ENCODE results near the gene CSNK1D.

CSNK1D gene

GRCh38 chr17:82303944-82304808 lies 30.7 kb upstream of the CSNK1D start:
- ChIA-PET CTCF (interaction anchor here (0.5 to 1.7 kb wide), 4 partner anchors 10 to 112 kb away, joined by 3 to 4 read pairs (median 4); no protein-coding TSS in a partner anchor), POLR2A (interaction anchor here (0.8 to 3.3 kb wide), 3 partner anchors 12 to 31 kb away, joined by 3 to 14 read pairs (median 3); no protein-coding TSS in a partner anchor)
- TF ChIP-seq ZBTB21 (tag by site-specific recombination; IDR thresholded peaks at IDR 0.05), result no peak
- TF ChIP-seq PATZ1 (tag by site-specific recombination; IDR thresholded peaks at IDR 0.05), result peak; percentile 18; the same call in 1 of the 2 replicates
- TF ChIP-seq ZNF398 (tag by site-specific recombination; IDR thresholded peaks at IDR 0.05), result 0 out of 2 replicates have a peak, but pooled peaks have one; percentile 16
- no peak for TF ChIP-seq ZNF571 (tag by site-specific recombination; IDR thresholded peaks at IDR 0.05)
- no peaks in the 10 kb centered on the region; the same call in 1 of the 2 replicates for H3K4me1 ChIP-seq (ENCODE audit: control insufficient read depth, insufficient read depth, low read length)
- no peaks in the 10 kb centered on the region for H3K36me3 ChIP-seq (ENCODE audit: control insufficient read depth in 2 of 2, insufficient read depth in 1 of 2, low read length in 2 of 2)
- no peak overlapping the region for H3K27ac ChIP-seq (ENCODE audit: extremely low read depth, low read depth, low read length)
- no peak overlapping the region for H3K4me3 ChIP-seq (ENCODE audit: low read depth, low read length)
- no peaks in the 10 kb centered on the region for H3K9me3 ChIP-seq (ENCODE audit: control insufficient read depth, insufficient read depth, low read depth, low read length)

- ChIA-PET CTCF (interaction anchor here (0.5 to 1.7 kb wide), 8 partner anchors 10 to 122 kb away, joined by 3 to 4 read pairs (median 3); no protein-coding TSS in a partner anchor), POLR2A (interaction anchor here (0.5 to 3.3 kb wide), 4 partner anchors 11 to 373 kb away, joined by 3 to 14 read pairs (median 4); no protein-coding TSS in a partner anchor)
- TF ChIP-seq PRDM1 (tag by site-specific recombination; IDR thresholded peaks at IDR 0.05) (no peak), ZFHX2 (tag by site-specific recombination; conservative IDR thresholded peaks at IDR 0.05) (peak; percentile 35; the same call in 1 of the 2 replicates), ZNF157 (tag by site-specific recombination; IDR thresholded peaks at IDR 0.05) (no peak)
Measured at GRCh38 chr17:82302991-82303943, 29.8 kb upstream of the CSNK1D start.

GRCh38 chr17:82302568-82302963 lies 29.1 kb upstream of the CSNK1D start:
- H3K9me3 ChIP-seq (ENCODE audit: control insufficient read depth, insufficient read depth, low read depth, low read length), result no peaks in the 10 kb centered on the region
- H3K4me3 ChIP-seq (ENCODE audit: low read depth, low read length), result no peak overlapping the region
- H3K4me1 ChIP-seq (ENCODE audit: control insufficient read depth, insufficient read depth, low read length), result peaks cover 7% of the 10 kb centered on the region
- no peak overlapping the region for H3K27ac ChIP-seq (ENCODE audit: extremely low read depth, low read depth, low read length)
- H3K36me3 ChIP-seq (ENCODE audit: control insufficient read depth in 2 of 2, insufficient read depth in 1 of 2, low read length in 2 of 2), result no peaks in the 10 kb centered on the region
- TF ChIP-seq ZNF433 (tag by site-specific recombination; IDR thresholded peaks at IDR 0.05; ENCODE audit: low read depth) (no peak), ZNF157 (tag by site-specific recombination; IDR thresholded peaks at IDR 0.05) (no peak), ZNF140 (tag by site-specific recombination; IDR thresholded peaks at IDR 0.05) (no peak), HIC1 (tag by site-specific recombination; IDR thresholded peaks at IDR 0.05) (no peak), ZNF202 (tag by site-specific recombination; IDR thresholded peaks at IDR 0.05; ENCODE audit: borderline replicate concordance) (no peak), ZNF645 (tag by site-specific recombination; IDR thresholded peaks at IDR 0.05) (no peak), ZNF560 (tag by site-specific recombination; IDR thresholded peaks at IDR 0.05; ENCODE audit: borderline replicate concordance) (no peak), ZNF335 (tag by site-specific recombination; conservative IDR thresholded peaks at IDR 0.05) (no peak), MEIS1 (CRISPR knock-in tag; IDR thresholded peaks at IDR 0.05; ENCODE audit: borderline replicate concordance) (no peak), ZNF404 (tag by site-specific recombination; IDR thresholded peaks at IDR 0.05) (no peak)
- CTCF ChIA-PET, result interaction anchor here (0.7 to 1.7 kb wide), 5 partner anchors 20 to 123 kb away, joined by 3 to 4 read pairs (median 3); no protein-coding TSS in a partner anchor
- POLR2A ChIA-PET, result interaction anchor here (0.5 to 3.3 kb wide), 2 partner anchors 10 to 372 kb away, joined by 5 to 14 read pairs; no protein-coding TSS in a partner anchor

More at GRCh38 chr17:82302991-82303943, 29.8 kb upstream of the CSNK1D start:
- H3K4me3 ChIP-seq (ENCODE audit: low read depth, low read length), result no peak overlapping the region
- no peaks in the 10 kb centered on the region for H3K36me3 ChIP-seq (ENCODE audit: control insufficient read depth in 2 of 2, insufficient read depth in 1 of 2, low read length in 2 of 2)
- peaks cover 2% of the 10 kb centered on the region; the same call in 1 of the 2 replicates for H3K4me1 ChIP-seq (ENCODE audit: control insufficient read depth, insufficient read depth, low read length)
- no peak overlapping the region for H3K27ac ChIP-seq (ENCODE audit: extremely low read depth, low read depth, low read length)
- H3K9me3 ChIP-seq (ENCODE audit: control insufficient read depth, insufficient read depth, low read depth, low read length), result no peaks in the 10 kb centered on the region
